GM19238 (cell line): ENCODE results near the gene ANTXR1.
"Not testable (repeated sequence)": the region's sequence is repeated elsewhere in the genome, so short reads cannot be mapped to it uniquely, and the experiment has no call there.

Source experiments
- DNase-seq: peaks from one replicate; pipeline ENCODE4 v3.0.0; 2011; ENCODE audit warnings: low spot score; ENCODE audit not compliant: insufficient read length

The ANTXR1 gene

DNA sequence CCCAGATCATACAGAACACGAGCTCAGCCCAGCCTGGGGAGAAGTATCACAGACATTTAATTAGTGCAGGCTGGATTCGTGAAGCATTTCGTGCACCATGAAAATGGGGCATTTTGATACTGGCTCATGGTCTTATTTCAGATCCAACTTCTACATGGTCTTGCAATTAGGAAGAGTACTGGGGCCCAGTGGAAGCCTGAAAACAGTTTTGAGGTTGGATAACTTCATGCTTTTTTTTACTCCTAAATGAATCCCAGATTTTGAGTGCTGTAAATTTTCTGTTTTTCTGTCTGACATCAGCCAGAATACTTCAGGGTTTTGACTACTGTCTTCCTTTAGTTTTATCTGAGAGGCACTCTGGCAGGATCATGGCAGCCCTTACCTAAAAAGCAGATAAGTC, 213.9 kb downstream of the ANTXR1 start:
- DNase-seq, result no peak

DNA sequence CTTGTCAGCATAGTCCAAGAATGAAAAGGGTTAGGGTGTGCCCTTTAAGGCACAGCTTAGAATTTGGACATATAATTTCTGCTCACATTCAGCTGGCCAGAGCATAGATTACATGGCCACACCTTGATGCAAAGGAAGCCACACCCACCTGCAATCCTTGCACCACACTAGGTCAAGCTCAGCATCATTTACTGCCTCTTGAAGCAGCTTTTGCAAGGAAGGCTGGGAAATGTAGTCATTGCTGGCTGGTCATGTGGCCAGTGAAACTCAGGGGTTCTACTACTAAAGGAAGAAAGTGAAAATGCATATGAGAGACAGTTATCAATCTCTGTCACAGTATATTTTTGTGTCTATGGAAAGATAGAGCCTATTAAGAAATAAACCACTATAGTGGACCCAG, 214.7 kb downstream of the ANTXR1 start:
- DNase-seq, result no peak

DNA sequence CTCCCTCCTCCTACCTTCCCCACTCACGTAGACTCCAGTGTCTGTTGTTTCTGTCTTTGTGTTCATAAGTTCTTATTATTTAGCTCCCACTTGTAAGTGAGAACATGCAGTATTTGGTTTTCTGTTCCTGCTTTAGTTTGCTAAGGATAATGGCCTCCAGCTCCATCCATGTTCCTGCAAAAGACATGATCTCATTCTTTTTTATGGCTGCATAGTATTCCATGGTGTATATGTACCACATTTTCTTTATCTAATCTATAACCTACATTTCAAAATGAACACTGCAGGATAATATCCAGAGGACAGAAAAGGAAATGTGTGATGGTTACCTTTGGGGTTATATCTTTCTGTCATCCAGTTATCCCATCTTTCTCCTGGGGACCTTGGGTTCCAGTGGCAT, 218.0 kb downstream of the ANTXR1 start:
- not testable (repeated sequence) for DNase-seq

DNA sequence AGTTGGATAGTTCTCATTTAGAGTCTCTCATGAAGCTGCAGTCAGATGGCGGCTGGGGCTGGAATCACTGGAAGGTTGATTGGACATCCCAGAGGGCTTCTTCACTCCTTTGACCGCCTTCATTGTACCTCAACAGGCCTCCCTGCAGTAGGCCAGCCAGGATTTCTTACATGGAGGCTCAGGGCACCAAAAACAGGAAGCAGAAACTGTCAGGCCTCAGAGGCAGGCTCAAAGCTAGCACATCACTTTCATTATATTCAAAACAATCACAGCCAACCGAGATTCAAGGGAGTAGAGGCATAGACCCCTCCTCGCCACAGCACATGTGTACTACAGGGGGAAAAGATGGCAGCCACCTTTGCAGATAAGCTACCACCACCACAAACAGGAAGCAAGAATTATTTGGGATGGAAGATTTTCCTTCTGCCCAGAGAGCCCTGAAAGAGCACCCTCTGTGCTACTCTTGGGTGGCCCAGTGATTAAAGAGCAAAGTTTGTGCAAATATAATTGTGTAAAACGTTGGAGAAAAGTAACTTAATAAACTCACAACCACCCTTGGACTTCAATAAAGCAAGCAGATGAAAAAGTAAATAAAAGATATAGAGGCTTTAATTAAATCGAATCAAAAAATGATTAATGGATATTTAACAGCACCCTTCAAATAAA, 218.8 kb downstream of the ANTXR1 start:
- no peak for DNase-seq

DNA sequence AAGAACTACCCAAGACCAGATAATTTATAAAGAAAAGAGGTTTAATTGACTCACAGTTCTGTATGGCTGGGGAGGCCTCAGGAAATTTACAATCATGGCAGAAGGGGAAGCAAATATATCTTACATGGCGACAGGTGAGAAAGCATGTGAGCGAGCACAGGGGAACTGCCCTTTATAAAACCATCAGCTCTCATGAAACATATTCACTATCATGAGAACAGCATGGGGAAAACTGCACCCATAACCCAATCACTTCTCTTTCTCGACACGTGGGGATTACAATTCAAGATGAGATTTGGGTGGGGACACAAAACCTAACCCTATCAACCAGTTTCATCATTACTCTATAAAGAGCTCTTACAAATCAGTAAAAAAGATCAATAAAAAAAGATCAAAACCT, 222.9 kb downstream of the ANTXR1 start:
- DNase-seq, result not testable (repeated sequence)

DNA sequence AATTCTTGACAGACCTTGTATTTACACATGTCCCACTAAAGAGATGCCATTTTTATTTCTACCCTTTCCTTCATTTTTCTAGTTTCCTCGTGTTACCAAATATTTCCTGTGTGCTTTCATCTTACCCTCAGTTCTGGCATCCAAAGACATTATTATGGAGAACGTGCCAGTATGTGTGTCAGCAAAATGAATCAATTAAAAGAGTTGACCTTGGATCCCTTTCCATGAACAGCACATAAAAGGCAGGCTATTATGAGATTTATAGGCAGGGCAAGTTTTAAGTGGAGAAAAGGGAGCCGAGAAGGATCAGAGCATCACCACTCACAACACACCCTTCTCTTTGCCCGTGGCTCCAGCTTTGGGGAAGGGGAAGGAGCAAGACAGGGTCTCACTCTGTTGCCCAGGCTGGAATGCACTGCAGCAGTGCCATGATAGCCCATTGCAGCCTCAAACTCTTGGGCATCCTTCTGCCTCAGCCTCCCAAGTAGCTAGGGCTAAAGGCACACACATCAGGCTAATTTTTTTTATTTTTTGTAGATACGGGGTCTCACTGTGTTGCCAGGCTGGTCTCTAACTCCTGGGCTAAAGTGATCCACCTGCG, 224.2 kb downstream of the ANTXR1 start:
- DNase-seq, result no peak

DNA sequence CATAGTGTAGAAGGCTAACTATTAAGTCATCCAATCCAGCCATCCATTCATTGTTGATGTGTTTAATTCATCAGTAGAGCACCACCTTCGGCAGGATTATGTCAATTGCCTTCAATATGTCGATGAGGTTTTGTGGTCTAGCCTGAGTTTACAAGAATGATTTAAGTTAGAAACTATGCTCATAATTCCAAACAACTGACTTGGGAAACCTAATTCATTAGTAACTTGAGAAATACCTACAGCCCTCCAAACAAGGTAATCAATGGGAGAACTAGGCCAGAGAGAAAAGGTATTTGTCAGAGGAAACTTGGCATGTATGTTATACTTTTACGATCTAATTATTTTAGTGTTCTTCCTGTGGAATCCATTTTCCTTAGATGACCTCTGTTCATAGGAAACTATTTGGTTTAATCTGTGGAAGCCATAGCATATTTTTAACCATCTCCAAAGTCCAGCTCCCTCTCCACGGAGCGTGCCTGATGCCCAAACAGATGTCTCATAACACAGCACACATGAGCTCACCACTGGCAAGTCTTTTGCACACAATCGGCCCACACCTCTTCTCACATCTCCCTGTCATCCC, 225.6 kb downstream of the ANTXR1 start:
- DNase-seq, result no peak

DNA sequence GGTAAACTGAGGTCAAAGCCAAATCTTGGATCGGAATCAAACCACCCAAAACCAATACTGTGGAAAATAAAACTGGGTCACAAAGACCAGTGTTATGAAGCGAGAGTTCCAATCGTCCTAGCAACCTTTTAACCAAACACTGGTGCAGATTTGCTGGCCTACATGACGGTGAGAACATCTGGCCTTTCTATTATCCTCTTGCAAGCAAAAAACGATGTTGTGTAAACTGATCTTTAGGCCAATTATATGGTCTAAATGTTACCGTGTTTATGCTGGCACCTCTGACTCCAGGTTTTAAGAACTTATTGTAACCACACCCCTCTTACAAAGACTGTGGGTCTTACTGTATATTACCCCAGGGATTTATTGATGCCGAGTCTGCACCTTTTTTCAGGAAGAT, 228.1 kb downstream of the ANTXR1 start:
- DNase-seq, result no peak

DNA sequence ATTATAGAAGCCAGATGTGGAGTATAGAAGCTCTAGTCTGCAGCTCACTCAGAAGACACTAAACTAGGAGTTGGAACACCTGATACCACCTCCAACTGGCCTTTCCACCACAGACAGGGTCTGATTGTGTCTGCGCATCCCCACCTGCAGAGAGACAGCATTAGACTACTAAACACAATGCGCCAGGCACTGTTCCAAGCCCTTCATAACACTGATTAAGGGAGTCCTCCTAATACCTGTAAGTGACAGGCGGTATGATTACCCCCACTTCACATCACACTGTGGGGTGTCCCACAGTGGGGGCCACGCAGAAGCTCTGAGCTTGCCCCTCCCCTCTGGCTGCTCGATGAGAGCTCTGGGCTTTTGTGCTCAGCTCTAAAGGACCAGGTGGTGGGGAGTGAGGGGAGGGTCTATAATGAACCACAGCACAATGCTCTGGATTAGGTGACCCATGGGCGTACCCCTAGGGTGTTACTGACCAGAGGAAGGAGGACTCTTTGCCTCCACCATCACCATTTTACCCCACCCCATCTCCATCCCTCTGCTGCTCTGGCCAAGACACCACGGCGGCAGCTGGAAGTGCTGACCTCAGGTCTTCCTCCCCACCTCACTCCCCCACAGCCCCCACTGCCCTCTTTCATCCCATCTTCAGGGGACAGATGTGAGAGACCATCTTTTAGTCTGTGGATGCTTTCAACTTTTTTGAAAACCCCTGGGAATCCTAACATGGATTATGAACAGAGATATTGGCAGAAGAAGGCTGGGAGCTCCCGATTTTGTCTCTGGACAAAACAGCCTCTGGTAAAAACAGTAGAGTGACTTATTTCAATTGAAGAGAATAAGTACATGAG, 228.9 kb downstream of the ANTXR1 start:
- DNase-seq, result no peak

DNA sequence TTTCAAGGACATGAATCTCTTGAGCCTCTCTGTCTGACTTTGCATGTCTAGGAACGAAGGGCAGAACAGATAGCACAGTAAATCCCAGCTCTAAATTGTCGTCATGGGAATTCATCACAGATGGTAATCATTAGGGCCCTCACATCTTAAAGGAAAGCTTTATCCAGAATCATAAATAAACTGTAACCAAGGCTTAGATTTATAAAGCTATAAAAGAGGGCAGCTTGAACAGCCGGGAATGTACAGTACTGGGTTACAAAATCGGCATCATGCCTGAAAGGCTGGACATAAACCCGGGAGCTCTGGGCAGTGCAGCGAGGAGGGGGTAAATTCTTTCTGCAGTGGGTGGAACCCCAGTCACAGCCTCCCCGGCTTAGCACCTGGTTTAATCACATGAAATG, 229.7 kb downstream of the ANTXR1 start:
- no peak for DNase-seq

DNA sequence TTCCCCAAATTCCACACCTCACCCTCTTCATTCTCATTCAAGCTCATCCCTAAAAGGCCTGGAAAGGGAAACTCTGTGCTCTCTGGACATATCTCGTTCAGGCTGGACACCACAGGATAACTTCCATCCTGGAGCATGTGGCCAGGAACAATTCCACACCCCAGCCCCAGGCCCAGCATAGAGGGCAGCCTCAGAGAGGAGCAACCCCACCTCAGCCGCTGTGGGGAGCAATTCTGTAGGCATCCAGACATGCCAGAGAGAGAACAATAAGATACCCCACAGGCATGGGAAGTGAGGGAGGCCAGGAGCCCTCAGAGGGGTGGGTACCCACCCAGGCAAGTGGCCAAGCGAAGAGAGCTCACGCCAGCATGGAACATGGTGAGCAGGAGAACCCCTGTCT, 230.7 kb downstream of the ANTXR1 start:
- DNase-seq, result no peak

DNA sequence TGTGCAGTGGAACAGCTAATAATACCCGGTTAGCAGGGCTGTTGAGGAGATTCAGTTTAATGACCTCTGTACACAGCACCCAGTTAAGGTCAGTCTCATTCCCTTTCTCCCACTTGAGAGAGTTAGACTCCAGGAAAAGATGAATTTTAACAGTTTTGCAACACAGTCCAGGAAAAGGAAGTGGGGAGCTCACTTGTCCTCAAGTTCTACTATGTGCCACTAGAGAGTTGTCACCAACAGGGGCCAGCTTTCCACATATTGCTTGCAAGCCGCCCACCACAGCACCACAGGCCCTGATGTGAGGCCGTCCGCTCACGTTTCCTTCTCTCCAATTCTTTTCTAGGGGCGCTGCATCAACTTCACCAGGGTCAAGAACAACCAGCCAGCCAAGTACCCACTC, 231.9 kb downstream of the ANTXR1 start:
- DNase-seq, result no peak

DNA sequence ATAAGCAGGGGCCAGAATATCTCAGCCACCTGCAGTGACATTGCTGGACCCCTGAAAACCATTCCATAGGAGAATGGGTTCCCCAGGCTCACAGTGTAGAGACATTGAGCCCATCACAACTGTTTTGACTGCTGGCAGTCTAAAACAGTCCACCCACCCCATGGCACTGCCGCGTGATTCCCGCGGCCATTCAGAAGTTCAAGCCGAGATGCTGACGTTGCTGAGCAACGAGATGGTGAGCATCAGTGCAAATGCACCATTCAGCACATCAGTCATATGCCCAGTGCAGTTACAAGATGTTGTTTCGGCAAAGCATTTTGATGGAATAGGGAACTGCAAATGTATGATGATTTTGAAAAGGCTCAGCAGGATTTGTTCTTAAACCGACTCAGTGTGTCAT, 234.6 kb downstream of the ANTXR1 start:
- no peak for DNase-seq

DNA sequence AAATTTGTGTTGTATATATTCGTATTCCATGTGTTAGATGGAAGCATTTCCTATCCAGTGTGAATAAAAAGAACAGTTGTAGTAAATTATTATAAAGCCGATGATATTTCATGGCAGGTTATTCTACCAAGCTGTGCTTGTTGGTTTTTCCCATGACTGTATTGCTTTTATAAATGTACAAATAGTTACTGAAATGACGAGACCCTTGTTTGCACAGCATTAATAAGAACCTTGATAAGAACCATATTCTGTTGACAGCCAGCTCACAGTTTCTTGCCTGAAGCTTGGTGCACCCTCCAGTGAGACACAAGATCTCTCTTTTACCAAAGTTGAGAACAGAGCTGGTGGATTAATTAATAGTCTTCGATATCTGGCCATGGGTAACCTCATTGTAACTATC, 235.3 kb downstream of the ANTXR1 start:
- no peak for DNase-seq

DNA sequence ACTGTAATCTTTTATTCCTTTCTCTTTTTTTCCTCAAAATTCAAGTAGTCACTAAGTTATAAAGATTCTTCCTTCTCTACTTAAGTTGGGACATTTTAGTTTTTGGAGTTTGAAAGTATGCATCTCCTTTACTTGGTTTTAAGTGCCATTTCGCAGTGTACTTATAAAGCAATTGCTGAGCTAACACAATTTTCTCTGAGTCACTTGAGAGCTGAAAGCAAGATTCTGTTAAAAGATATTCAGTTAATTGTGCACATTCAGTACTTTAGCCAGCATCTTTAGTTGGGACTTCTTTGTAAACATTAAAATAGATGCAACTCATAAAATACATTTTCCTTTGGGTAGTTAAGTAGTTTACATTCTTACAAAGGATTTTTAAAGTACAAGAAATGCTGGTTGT, 238.0 kb downstream of the ANTXR1 start:
- DNase-seq, result no peak

DNA sequence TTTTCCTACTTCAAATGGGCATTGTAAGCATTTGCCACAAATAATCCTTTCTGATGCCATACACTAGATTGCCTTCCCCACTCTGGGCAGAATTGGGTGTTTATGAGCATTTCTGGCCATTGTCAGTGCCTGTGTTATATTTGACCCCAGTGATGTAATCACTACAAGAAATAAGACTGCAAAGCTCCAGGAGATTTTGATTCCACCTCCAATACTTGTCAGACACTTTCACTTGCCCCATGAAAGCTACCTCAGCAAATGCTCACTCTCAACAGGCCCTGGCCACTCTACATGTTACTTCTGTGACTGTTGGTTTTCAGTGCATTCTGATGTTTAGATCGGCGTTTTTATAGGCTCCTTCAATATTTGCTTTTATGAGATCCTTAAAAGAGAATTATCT, 239.0 kb downstream of the ANTXR1 start:
- no peak for DNase-seq

DNA sequence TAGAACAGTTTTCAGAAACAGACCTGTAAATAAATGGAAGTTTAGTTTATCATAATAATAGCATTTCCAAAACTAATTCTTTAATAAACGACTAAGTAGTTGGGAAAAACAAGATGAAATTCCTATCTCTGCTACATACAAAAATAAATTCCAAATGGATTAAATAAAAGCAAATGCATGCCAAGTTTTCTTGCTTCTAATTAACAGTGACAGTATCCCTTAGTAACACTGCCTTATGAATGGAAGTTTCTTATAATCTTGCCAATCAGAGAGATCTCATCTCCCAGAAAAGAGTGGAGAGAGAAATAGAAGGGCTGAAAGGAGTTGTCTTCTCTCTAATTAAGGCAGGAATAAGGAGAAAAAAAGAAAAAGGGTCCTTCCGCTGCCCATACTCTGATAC, 240.1 kb downstream of the ANTXR1 start:
- no peak for DNase-seq

DNA sequence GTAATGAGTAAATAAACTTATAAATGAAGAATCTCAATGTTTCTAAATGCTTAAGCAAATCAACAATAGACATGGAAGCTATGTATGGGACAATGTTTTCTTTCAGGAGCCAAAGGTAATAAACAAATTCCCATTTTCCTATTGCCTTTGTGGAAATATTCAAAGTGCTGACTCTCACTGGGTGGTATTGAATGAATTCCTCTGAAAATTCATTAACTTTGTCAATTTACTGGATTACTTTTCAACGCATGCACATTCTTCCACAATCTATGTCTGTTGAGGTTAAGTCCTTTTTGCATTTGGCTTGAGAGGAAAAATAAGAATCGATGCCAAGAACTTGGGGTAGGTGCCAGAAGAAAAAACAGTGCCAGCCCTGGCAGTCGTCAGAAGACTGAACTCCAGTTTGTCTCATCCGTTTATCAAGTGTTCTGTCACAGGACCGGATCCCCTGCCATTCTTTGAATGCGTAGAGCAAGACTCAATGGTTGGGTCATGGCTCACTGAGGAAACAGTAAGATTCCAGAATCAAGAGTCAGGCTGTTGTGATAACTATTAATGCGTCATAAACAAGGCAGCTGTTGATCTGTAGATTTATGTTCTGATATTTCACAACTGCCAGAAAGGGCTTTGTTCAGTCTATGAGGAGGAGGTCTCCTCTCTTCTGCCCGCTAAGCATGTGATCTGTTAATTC, 240.8 kb downstream of the ANTXR1 start:
- DNase-seq, result no peak

DNA sequence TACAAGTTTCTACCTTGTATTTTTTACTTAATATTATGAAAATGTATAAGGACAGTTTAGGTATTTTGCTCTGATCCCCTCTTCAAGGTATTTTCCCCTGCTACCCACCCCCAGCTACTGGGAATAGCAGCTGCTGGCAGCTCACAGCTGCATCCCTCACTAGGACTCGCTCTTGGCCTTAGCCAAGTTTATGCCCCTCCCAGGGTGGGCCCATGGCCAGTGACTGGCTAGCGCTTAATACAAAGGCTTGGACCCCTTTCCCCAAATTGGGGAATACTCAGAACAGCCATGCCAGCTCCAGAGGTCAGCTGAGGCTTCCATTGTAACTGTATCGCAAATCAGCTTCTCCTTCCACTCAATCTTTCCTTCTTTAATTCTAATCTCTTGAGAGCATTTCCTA, 242.8 kb downstream of the ANTXR1 start:
- DNase-seq, result no peak

DNA sequence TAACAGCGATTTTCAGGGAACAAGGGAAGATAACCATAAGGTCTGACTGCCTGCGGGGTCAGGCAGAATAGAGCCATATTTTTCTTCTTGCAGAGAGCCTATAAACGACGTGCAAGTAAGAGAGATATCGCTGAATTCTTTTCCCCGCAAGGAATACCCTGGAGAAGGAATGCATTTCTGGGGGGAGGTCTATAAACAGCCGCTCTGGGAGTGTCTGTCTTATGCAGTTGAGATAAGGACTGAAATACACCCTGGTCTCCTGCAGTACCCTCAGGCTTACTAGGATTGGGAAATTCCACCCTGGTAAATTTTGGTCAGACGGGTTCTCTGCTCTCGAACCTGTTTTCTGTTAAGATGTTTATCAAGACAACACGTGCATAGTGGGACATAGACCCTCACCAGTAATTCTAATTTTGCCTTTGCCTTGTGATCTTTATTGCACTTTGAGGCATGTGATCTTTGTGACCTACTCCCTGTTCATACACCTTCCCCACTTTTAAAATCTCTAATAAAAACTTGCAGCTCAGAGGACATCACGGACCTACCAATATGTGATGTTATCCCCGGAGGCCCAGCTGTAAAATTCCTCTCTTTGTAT, 247.1 kb downstream of the ANTXR1 start:
- DNase-seq, result not testable (repeated sequence)

DNA sequence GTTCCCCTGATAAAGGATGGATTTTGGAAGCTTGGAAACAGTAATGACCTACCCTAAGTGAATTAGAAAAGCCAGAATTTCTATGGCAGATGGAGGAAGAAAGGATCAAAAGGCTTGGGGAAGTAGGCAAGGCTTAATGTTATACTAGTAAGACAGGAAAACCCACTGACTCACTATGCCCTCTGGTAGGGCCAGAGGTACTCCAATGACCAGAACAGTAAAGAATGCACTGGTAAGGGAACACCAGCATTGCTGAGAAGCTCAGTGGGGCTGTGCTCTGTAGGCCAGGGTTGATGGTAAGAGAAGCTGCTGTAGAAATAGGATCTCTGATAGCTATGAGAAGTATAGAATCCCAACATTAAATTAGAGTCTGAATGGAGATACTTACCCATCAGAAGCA, 247.7 kb downstream of the ANTXR1 start:
- DNase-seq, result no peak
